IPS DF 4.7 (cell line): ENCODE measurements around the gene AKR1C8.
"Not testable (repeated sequence)": the region's sequence is repeated elsewhere in the genome, so short reads cannot be mapped to it uniquely, and the experiment has no call there.

ENCODE experiments used
- DNase-seq: peaks from one replicate; pipeline ENCODE4 v3.0.0-alpha.2; 2013; ENCODE audit warnings: low spot score; ENCODE audit errors: extremely low read depth

Gene AKR1C8

GRCh38 chr10:5184987-5185775 is at the start of gene AKR1C8:
Gene AKR1C8, minus strand, starts transcription at chr10:5185150. Its CDS starts 46 bp downstream, at chr10:5185104.
- DNase-seq = no peak

DNA sequence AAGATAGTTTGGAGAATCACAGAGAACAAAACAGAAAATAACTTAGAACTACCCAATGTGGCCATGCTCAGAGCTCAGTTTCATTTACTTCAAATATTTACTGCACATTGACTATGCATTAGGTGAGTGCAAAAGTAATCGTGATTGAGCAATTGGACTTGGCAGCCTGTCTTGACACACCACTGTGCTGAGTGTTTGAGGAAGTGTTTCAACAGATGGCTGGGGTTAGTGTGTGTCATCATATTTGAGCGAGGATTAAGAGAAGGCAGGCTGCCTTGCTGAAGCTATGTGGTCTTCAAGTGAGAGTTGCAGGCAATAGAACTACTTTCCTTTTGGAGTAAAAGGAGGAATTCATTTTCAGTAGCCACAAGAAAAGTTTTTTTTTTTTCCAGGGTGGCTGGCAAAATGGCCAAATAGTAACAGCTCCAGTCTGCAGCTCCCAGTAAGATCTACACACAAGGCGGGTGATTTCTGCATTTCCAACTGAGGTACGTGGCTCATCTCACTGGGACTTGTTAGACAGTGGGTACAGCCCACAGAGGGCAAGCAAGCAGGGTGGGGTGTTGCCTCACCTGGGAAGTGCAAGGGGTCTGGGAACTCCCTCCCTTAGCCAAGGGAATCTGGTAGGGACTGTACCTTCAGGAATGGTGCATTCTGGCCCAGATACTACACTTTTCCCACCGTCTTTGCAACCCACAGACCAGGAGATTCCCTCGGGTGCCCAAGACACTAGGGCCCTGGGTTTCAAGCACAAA is 49.3 kb upstream of the AKR1C8 start:
- DNase-seq = no peak

DNA sequence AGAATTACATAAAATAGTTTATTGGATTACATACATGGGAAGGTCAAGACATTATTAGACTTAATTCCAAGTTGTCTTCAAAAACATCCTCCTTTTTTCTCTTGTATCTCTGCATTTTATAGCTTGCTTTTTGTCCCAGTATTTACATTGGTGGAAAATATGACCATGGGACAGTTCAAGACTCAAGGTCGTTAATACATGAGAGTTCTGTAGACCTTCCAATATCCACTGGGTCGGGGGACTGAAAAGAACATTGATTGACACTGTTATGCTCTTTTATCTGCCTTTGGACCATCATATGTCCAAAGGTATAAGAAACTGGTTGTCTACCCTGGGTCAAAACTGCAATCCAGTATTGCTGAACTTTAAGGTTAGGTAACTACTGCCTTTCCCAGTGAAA is 48.4 kb upstream of the AKR1C8 start:
- no peak for DNase-seq

DNA sequence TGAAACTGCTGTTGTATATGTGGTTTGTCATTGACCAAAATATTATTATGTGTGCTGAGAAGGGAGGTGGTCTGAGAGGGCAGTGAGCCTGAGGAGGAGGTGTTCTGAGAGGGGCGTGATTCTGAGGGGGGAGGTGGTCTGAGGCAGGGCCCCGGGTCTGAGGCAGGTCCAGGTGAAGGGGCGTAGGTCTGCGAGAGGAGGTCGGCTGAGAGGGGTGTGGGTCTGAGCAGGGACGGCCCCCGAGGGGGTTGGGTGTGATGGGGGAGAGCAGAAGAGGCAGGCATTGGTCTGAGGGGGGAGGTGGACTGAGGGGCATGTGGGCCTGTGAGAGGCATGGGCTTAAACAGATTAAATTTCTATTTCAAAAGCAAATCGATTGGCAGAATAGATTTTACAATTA is 44.1 kb upstream of the AKR1C8 start:
- DNase-seq = no peak

GRCh38 chr10:5222942-5223341 is 38.0 kb upstream of the AKR1C8 start:
- not testable (repeated sequence) for DNase-seq

DNA sequence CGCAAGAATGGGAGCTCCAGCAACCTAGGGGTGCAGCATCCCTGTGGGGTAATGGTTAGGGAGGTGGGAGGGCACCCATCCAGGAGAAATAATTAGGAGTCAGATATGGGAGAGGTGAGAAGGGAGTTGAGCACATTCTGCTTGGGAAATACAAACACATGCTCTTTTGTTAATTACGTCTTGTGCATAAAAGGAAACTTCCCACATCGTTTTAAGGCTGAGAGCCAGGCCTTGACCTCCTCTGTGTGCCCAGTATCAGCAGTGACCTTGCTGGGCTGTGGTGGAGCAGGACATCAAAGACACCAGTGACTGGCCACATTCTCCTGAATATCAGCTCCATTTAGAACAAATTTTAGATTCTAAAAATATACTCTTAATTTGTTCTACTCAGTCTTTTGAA is 34.3 kb upstream of the AKR1C8 start:
- DNase-seq = no peak

- no peak for DNase-seq
Measured at GRCh38 chr10:5216801-5217200, 31.9 kb upstream of the AKR1C8 start.

DNA sequence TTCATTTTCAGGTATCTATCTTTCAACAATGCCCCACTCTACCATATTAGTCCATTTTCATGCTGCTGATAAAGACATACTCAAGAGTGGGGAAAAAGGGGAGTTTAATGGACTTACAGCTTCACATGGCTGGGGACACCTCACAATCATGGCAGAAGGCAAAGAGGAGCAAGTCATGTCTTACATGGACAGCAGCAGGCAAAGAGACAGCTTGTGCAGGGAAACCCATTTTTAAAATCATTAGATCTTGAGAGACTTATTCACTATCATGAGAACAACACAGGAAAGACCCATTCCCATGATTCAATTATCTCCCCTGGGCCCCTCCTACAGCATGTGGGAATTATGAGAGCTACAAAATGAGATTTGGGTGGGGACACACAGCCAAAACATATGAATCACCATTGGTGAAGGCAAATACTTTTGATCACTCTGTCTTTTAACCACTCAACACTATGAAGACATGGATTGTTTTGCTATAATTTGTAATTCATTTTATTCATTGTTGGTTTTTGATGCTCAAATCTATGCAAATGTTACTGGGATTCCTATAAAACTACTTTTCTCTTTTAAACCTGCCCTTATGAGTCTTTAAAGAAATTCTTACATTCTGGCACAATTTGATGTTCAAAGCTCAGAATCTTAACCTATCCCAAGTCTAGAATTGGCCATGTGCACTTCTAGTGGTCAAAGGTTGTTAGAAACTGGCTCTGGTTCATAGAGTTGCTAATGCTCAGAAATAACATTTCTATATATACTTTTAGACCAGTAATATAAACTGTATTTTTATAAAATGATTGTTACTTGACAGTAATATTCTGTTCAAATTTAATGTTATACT is 27.0 kb upstream of the AKR1C8 start:
- no peak for DNase-seq

GRCh38 chr10:5210261-5210660 is 25.3 kb upstream of the AKR1C8 start:
- DNase-seq = not testable (repeated sequence)

GRCh38 chr10:5209776-5210175 is 24.8 kb upstream of the AKR1C8 start:
- not testable (repeated sequence) for DNase-seq

DNA sequence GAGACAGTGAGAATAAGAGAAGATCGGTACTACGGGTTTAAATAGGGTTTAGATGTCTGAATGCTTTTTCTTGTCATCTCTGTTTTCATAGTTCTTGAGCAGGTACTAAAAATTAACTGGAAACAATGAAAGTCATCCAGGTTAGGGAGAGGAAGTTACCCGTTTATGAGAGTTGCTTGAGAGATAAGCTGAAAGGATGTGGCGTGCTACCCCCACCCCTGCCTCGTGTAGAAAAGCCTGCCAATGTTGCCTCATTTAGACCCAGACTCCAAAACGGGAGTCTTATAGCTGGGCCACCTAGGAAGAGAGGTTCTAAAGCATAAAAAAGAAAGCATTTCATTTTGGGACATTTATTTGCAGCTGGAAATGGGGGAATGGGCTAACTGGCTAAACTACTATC is 21.8 kb upstream of the AKR1C8 start:
- no peak for DNase-seq

DNA sequence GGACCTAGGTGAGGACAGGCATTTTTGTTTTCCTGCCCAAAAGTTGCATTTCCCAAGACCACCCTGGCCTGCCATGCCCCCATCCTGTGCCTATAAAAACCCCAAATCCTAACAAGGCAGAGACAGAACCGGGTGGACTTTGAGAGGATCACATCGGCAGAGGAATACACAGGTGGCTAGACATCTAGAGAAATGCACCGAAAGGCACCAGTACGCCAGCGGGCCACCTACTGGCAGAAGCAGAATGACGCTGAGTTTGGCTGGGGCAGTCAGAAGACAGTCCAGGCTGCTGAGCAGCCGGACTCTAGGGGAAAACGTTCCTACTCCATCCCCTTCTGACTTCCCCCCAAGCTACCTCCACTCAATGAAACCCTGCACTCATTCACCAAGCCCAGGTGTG is 14.4 kb upstream of the AKR1C8 start:
- DNase-seq = peak; percentile 7

- no peak for DNase-seq
Measured at GRCh38 chr10:5198386-5198785, 13.4 kb upstream of the AKR1C8 start.

GRCh38 chr10:5196702-5197113 is 11.8 kb upstream of the AKR1C8 start, which contains the start of gene AKR1C4:
Gene AKR1C4, plus strand, starts transcription at chr10:5196837. Its CDS starts 31 bp downstream, at chr10:5196868.
- no peak for DNase-seq

GRCh38 chr10:5195727-5196374 is 10.9 kb upstream of the AKR1C8 start:
- no peak for DNase-seq

DNA sequence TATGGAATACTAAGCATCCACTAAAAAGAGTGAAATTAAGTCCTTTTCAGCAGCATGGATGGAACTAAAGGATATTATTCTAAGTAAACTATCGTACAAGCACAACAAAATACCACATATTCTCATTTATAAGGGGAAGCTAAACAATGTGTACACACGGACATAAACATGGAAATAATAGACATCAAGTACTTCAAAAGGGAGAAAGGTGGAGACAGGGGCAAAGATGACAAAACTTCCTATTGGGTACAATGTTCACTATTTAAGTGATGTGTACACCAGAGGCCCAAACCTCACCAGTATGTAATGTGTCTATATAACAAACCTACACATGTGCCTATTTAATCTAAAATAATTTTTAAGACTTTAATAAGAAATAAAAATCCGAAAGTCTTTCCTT is 9.5 kb upstream of the AKR1C8 start:
- no peak for DNase-seq

DNA sequence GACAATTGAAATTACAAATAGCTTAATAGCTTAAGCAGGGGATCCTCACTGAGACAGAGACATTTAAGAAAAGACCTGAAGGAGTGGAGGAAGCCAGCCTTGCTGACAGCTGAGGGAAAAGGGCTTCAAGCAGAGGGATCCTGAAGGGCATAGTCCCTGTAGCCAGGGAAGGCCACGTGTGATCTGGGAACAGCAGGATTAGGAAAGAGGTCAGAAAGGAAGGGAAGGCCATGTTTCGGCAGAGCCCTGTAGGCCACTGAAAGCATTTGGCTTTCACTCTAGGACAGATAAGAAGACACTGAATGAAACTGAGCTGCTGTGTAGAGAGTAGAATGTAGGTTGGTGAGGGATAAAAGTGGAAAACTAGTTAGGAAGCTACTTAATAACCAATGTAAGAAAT is 3.4 kb upstream of the AKR1C8 start:
- DNase-seq = no peak

DNA sequence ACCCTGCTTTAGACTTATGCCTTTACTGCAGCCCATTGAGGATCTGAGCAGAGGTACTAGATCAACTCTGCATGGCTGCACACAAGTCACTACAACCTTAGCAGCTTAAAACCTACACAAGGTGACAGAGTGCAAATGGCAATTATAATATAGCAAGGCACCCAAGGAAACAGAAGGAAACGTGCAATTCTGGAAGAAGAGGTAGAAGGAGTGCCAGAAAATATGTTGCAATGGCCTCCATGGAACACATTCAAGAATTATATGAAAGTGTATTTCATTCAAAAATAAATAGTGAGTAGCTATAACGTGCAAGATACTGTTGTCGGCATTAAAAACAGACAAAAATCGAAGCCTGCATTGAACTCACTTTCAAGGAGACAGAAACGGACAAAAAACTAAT is 2.9 kb upstream of the AKR1C8 start:
- no peak for DNase-seq

DNA sequence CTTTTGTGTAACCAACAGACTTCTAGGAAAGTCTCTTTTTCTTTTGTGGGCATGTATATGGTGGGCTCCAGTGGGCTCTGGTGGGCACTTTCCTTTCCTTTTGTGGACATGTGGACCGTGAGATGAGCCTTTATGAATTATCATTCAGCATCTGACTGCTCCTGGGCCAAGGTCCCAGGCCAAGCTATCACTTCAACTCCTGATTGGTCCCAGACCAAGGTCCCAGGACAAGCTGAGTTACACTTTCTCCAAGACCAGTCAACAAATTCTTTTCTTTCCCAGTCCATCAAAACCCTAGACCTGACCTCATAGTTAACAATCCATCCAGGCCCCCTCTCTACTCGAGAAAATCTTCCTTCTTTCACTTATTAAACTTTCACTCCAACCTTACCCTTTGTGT is 1.0 kb downstream of the AKR1C8 start:
- DNase-seq = no peak

GRCh38 chr10:5180503-5180902 is 4.4 kb downstream of the AKR1C8 start:
- DNase-seq = not testable (repeated sequence)

- DNase-seq = not testable (repeated sequence)
Measured at GRCh38 chr10:5175581-5175980, 9.4 kb downstream of the AKR1C8 start.
